ENCODE measurements around the gene SYT13. TPM values are rescaled to one million over a fixed set of nuclear protein-coding genes. Genes with fewer than 3 reads are reported as not detected.

Gene SYT13
- total RNA-seq, 1 experiment from 2014 or later: not detected

GRCh38 chr11:45211732-45212131 is 74.4 kb downstream of the SYT13 start:
- Histone ChIP-seq H3K4me3 (no peak overlapping the region), H3K36me3 (no peaks in the 10 kb centered on the region), H3K27ac (no peak overlapping the region), H3K4me1 (replicated peaks) (no peaks in the 10 kb centered on the region), H3K27me3 (replicated peaks) (no peaks in the 10 kb centered on the region), H3K9me3 (replicated peaks) (no peaks in the 10 kb centered on the region)
- no peak for DNase-seq (ENCODE audit: low read depth in 1 of 2, low spot score in 2 of 2)

DNA sequence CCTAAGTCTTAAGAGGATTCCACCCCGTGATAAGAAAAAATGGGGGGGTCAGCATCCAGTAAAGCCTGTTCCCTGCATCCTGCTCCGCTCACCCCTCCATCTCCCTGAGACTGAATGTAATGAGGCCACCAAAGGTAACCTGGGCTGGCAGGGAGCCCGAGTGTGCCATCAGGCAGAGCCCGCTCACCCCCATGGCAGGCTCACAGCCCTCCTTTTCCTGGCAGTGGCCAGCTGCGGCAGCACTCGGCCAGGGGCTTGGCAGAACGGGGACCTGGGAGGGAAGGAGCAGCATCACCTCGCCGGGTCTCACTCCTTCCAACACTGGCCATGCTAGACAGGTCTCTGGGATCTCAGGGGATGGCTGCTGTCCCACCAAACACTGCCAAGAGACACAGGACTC is 75.3 kb downstream of the SYT13 start:
- Histone ChIP-seq H3K4me1 (replicated peaks) (no peaks in the 10 kb centered on the region), H3K27ac (no peak overlapping the region), H3K4me3 (no peak overlapping the region), H3K27me3 (replicated peaks) (no peaks in the 10 kb centered on the region), H3K9me3 (replicated peaks) (no peaks in the 10 kb centered on the region), H3K36me3 (no peaks in the 10 kb centered on the region)
- DNase-seq (ENCODE audit: low read depth in 1 of 2, low spot score in 2 of 2): no peak

GRCh38 chr11:45209891-45210699 is 76.0 kb downstream of the SYT13 start:
- no peaks in the 10 kb centered on the region for H3K9me3 ChIP-seq (replicated peaks)
- H3K4me3 ChIP-seq: no peak overlapping the region
- H3K4me1 ChIP-seq (replicated peaks): no peaks in the 10 kb centered on the region
- H3K27me3 ChIP-seq (replicated peaks): no peaks in the 10 kb centered on the region
- H3K27ac ChIP-seq: no peak overlapping the region
- no peak for DNase-seq (ENCODE audit: low read depth in 1 of 2, low spot score in 2 of 2)
- H3K36me3 ChIP-seq: no peaks in the 10 kb centered on the region

DNA sequence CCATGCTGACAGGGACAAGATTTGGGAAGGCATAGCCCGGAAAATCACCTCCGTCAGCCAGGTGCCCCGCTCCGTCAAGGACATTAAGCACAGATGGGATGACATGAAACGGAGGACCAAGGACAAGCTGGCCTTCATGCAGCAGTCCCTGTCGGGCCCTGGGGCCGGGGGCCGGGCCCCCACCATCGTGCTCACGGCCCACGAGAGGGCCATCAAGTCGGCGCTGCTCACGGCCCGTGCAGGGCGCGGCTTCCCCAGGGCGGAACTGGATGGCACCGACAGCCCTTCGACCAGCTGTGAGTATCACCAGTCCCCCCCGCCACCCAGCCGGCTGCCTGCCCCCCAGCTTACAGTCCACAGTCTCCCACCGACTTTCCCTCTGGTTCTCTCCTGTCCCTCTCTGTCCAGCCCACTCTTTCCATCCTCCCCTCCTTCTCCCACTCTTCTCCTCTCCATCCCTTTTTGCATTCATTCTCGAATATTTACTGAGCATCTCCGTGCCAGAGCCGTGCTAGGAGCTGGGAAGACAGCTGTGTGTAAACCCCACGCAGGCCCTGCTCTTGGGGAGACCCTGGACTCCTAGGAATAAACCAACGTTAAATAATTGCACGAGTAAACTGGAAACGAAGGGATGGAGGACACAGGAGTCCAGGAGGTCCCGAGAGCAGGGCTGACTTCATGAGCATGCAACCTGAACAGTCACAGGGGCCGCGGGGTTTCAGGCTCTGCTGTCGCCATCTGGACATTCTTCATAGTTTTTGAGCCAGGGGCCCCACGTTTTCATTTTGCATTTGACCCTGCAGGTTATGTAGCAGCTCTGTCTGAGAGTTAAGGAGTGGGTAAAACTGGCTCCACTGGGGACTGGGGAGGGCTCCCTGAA is 76.9 kb downstream of the SYT13 start:
- no peaks in the 10 kb centered on the region for H3K36me3 ChIP-seq
- no peak for DNase-seq (ENCODE audit: low read depth in 1 of 2, low spot score in 2 of 2)
- no peak overlapping the region for H3K4me3 ChIP-seq
- no peaks in the 10 kb centered on the region for H3K9me3 ChIP-seq (replicated peaks)
- H3K27me3 ChIP-seq (replicated peaks): no peaks in the 10 kb centered on the region
- no peak overlapping the region for H3K27ac ChIP-seq
- no peaks in the 10 kb centered on the region for H3K4me1 ChIP-seq (replicated peaks)

DNA sequence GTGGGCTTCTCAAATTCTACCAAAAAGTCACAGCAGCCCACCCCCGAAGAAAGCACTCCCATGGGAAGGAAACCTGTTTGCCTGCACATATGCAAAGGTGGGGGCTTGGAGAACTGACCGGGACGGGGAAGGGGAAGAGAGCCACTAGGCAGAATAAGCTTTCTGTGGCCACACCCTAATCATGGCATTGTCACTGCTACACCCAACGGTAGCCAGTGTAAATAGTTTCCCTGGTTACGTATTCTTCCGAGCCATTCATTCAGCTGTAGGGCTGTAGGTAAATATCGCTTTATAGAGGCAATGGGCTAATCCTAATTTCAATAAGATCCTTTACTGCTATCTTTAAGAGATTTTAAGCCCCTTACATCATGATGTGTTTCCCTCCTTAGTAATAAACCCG is 78.0 kb downstream of the SYT13 start:
- no peaks in the 10 kb centered on the region for H3K27me3 ChIP-seq (replicated peaks)
- no peaks in the 10 kb centered on the region for H3K9me3 ChIP-seq (replicated peaks)
- H3K27ac ChIP-seq: no peak overlapping the region
- H3K4me1 ChIP-seq (replicated peaks): no peaks in the 10 kb centered on the region
- no peak overlapping the region for H3K4me3 ChIP-seq
- no peaks in the 10 kb centered on the region for H3K36me3 ChIP-seq
- DNase-seq (ENCODE audit: low read depth in 1 of 2, low spot score in 2 of 2): no peak

DNA sequence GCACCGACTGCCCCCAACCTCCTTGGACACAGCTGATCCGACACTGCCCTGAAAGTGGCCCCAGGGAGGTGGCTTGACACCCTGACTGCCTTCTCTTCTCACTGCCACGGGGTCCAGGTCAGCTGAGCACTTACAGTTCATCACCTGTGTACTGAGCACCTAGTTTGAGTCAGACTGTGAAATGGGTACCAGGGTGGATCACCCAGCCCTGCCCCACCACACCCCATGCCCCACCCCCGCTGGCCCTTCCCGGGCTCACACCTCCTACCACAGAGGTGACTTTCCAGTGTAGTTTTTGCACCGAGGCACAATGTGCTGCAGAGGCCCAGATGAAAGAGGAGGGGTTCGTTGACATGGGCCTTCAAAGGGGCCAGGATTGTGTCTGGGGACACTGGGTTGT is 80.2 kb downstream of the SYT13 start:
- no peak overlapping the region for H3K27ac ChIP-seq
- no peak overlapping the region for H3K4me3 ChIP-seq
- no peaks in the 10 kb centered on the region for H3K4me1 ChIP-seq (replicated peaks)
- DNase-seq (ENCODE audit: low read depth in 1 of 2, low spot score in 2 of 2): no peak
- H3K36me3 ChIP-seq: no peaks in the 10 kb centered on the region
- H3K9me3 ChIP-seq (replicated peaks): no peaks in the 10 kb centered on the region; the same call in 1 of the 2 replicates
- no peaks in the 10 kb centered on the region for H3K27me3 ChIP-seq (replicated peaks)

DNA sequence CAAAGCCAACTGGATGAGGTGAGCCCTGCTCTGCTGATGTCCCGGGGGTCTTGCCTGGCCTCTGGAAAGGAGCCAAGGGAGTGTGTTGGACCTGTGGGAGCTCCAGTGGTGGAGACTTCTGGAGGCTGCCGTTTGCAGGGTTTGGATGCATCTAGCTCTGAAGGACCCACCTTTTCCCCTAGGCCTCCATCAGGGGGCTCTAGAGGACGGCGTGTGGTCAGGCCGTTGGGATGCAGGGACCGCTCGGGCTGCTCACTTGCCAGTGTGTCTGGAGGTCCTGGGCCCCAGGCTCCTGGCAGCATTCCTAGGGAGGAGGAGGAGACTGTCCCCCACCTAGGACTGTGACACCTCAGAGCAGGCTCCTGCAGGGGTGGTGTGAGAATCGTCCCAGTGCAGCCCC is 81.4 kb downstream of the SYT13 start:
- Histone ChIP-seq H3K36me3 (no peaks in the 10 kb centered on the region), H3K27me3 (replicated peaks) (no peaks in the 10 kb centered on the region), H3K4me3 (no peak overlapping the region), H3K9me3 (replicated peaks) (no peaks in the 10 kb centered on the region; the same call in 1 of the 2 replicates), H3K27ac (no peak overlapping the region), H3K4me1 (replicated peaks) (no peaks in the 10 kb centered on the region)
- DNase-seq (ENCODE audit: low read depth in 1 of 2, low spot score in 2 of 2): no peak

DNA sequence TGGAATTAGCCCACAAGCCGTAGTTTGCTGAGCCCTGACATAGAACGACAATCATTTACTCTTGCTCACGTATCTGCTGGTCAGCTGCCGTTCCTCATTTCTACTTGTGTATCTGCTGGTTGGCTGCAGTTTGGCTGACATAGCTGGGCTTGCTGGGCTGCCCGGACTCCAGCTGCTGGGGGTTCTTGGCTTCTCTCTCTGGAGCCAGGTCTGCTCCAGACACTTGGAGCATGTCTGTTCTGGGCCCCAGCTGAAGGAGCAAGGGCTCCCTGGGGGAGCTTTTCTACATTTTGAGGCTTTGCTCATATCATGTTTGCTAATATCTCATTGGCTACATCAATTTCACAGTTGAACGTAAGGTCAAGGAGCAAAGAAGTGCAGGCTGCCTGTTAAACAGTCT is 92.4 kb downstream of the SYT13 start:
- Histone ChIP-seq H3K36me3 (no peaks in the 10 kb centered on the region), H3K27me3 (replicated peaks) (no peaks in the 10 kb centered on the region), H3K9me3 (replicated peaks) (no peaks in the 10 kb centered on the region), H3K4me1 (replicated peaks) (no peaks in the 10 kb centered on the region), H3K4me3 (no peak overlapping the region), H3K27ac (no peak overlapping the region)
- no peak for DNase-seq (ENCODE audit: low read depth in 1 of 2, low spot score in 2 of 2)

Other genes starting within 250 kb of the SYT13 start
- gene PRDM11, start 139.7 kb downstream of the SYT13 start, total RNA-seq (2014; rRNA removed; shearing (Covaris generic)): 3.4 and 6.7 TPM in 2 replicates

All from SJSA1 (cell line).